Posterior vena cava (tissue), 2 donors: ENCODE data around the gene MARCKS. TPM values are rescaled to one million over a fixed set of nuclear protein-coding genes. Genes with fewer than 3 reads are reported as not detected.

Source experiments
- total RNA-seq, 2 donors: library from RNA; stranded (reverse); fragmentation: NEBNext Ultra II Directional; extraction: Animal tissue kit (Norgen Biotek cat#: 25700); gene quantifications; one replicate each; pipeline ENCODE4 v1.2.1, GENCODE V29; 2021
- donor health status: DM: yes; HTN: yes; CAD: no.
- donor health status: DM: yes; HTN: yes; CAD: no.

The MARCKS gene
- total RNA-seq, 2 donors from 2014 or later: 49.6 to 69.2 TPM

Other genes with a start within 250 kb of the MARCKS start
- gene HDAC2, start 113.8 kb downstream of the MARCKS start, total RNA-seq: 10 to 100 TPM; 54.5 to 63.6 TPM